ENCODE measurements around the gene OR4K1.
"Not testable (repeated sequence)": the region's sequence is repeated elsewhere in the genome, so short reads cannot be mapped to it uniquely, and the experiment has no call there.

Gene OR4K1

GRCh38 chr14:19949218-19949617 is 18.5 kb downstream of the OR4K1 start:
- Histone ChIP-seq H3K79me2 (ENCODE audit: insufficient read depth, low read length) (no peaks in the 10 kb centered on the region), H3K9me2 (replicated peaks; ENCODE audit: insufficient read depth, low read length) (no peaks in the 10 kb centered on the region), H2AFZ (ENCODE audit: low read depth, low read length, severe bottlenecking) (no peak overlapping the region), H3K4me3 (ENCODE audit: insufficient read depth, low read length, poor library complexity, severe bottlenecking) (no peak overlapping the region), H3F3A (ENCODE audit: insufficient read depth) (no peaks in the 10 kb centered on the region), H4K20me1 (ENCODE audit: low read depth, low read length) (no peaks in the 10 kb centered on the region), H3K4me2 (ENCODE audit: low read depth, low read length, poor library complexity, severe bottlenecking) (no peak overlapping the region), H3K27ac (ENCODE audit: low read depth, low read length) (no peak overlapping the region), H3K9ac (ENCODE audit: low read length) (no peak overlapping the region), H3K36me3 (ENCODE audit: low read length) (no peaks in the 10 kb centered on the region; the same call in 1 of the 2 replicates), H3K27me3 (ENCODE audit: low read length) (no peaks in the 10 kb centered on the region), H3K9me3 (ENCODE audit: insufficient read depth, low read length) (no peaks in the 10 kb centered on the region)
- TF ChIP-seq EZH2phosphoT487 (conservative IDR thresholded peaks at IDR 0.05; ENCODE audit: low read length): no peak
- TF ChIP-seq CTCF (IDR thresholded peaks at IDR 0.05; ENCODE audit: insufficient read depth, low read length, poor library complexity, severe bottlenecking): no peak

- H3K4me3 ChIP-seq (ENCODE audit: insufficient read depth, low read length, poor library complexity, severe bottlenecking); H3K27ac ChIP-seq (ENCODE audit: low read depth, low read length); H3K4me2 ChIP-seq (ENCODE audit: low read depth, low read length, poor library complexity, severe bottlenecking); H3K36me3 ChIP-seq (ENCODE audit: low read length); H3K27me3 ChIP-seq (ENCODE audit: low read length); H3K9me3 ChIP-seq (ENCODE audit: insufficient read depth, low read length); H3K79me2 ChIP-seq (ENCODE audit: insufficient read depth, low read length); H3K9me2 ChIP-seq (replicated peaks; ENCODE audit: insufficient read depth, low read length); H4K20me1 ChIP-seq (ENCODE audit: low read depth, low read length); H2AFZ ChIP-seq (ENCODE audit: low read depth, low read length, severe bottlenecking); H3K9ac ChIP-seq (ENCODE audit: low read length); H3F3A ChIP-seq (ENCODE audit: insufficient read depth): not testable (repeated sequence)
Measured at GRCh38 chr14:19969735-19970134, 39.0 kb downstream of the OR4K1 start.

- Histone ChIP-seq H3K9me3 (ENCODE audit: insufficient read depth, low read length) (no peaks in the 10 kb centered on the region), H3K79me2 (ENCODE audit: insufficient read depth, low read length) (no peaks in the 10 kb centered on the region), H4K20me1 (ENCODE audit: low read depth, low read length) (no peaks in the 10 kb centered on the region), H3K4me3 (ENCODE audit: insufficient read depth, low read length, poor library complexity, severe bottlenecking) (no peak overlapping the region), H3K27ac (ENCODE audit: low read depth, low read length) (no peak overlapping the region), H2AFZ (ENCODE audit: low read depth, low read length, severe bottlenecking) (no peak overlapping the region), H3K9me2 (replicated peaks; ENCODE audit: insufficient read depth, low read length) (no peaks in the 10 kb centered on the region), H3K27me3 (ENCODE audit: low read length) (no peaks in the 10 kb centered on the region), H3K4me2 (ENCODE audit: low read depth, low read length, poor library complexity, severe bottlenecking) (no peak overlapping the region), H3F3A (ENCODE audit: insufficient read depth) (no peaks in the 10 kb centered on the region), H3K36me3 (ENCODE audit: low read length) (no peaks in the 10 kb centered on the region), H3K9ac (ENCODE audit: low read length) (no peak overlapping the region)
- no peak for TF ChIP-seq CTCF (IDR thresholded peaks at IDR 0.05; ENCODE audit: insufficient read depth, low read length, poor library complexity, severe bottlenecking)
- TF ChIP-seq EZH2phosphoT487 (conservative IDR thresholded peaks at IDR 0.05; ENCODE audit: low read length): no peak
Measured at GRCh38 chr14:19974844-19975243, 44.1 kb downstream of the OR4K1 start.

GRCh38 chr14:19975291-19975690 is 44.6 kb downstream of the OR4K1 start, which contains the start of gene OR4K15:
TSS of gene OR4K15 (plus strand) at chr14:19975591. CDS start at chr14:19975591, 0 bp downstream.
- Histone ChIP-seq H3K27me3 (ENCODE audit: low read length) (no peaks in the 10 kb centered on the region), H3F3A (ENCODE audit: insufficient read depth) (no peaks in the 10 kb centered on the region), H3K36me3 (ENCODE audit: low read length) (no peaks in the 10 kb centered on the region), H2AFZ (ENCODE audit: low read depth, low read length, severe bottlenecking) (no peak within 1 kb of the TSS), H3K9me3 (ENCODE audit: insufficient read depth, low read length) (no peaks in the 10 kb centered on the region), H3K4me3 (ENCODE audit: insufficient read depth, low read length, poor library complexity, severe bottlenecking) (no peak within 1 kb of the TSS), H4K20me1 (ENCODE audit: low read depth, low read length) (no peaks in the 10 kb centered on the region), H3K79me2 (ENCODE audit: insufficient read depth, low read length) (no peaks in the 10 kb centered on the region), H3K9ac (ENCODE audit: low read length) (no peak within 1 kb of the TSS), H3K9me2 (replicated peaks; ENCODE audit: insufficient read depth, low read length) (no peaks in the 10 kb centered on the region), H3K4me2 (ENCODE audit: low read depth, low read length, poor library complexity, severe bottlenecking) (no peak within 1 kb of the TSS), H3K27ac (ENCODE audit: low read depth, low read length) (no peak within 1 kb of the TSS)
- TF ChIP-seq EZH2phosphoT487 (conservative IDR thresholded peaks at IDR 0.05; ENCODE audit: low read length) (no peak), CTCF (IDR thresholded peaks at IDR 0.05; ENCODE audit: insufficient read depth, low read length, poor library complexity, severe bottlenecking) (no peak)
